SU-DHL-6 (cell line): ENCODE measurements around the gene TEX55.
"Not testable (repeated sequence)": the region's sequence is repeated elsewhere in the genome, so short reads cannot be mapped to it uniquely, and the experiment has no call there.

Experiments
- H2AFZ ChIP-seq: fragments of 200-600 bp; sonication (generic); 2 replicates; pipeline ENCODE4 v1.6.1; 2014; ENCODE audit warnings: low read depth, mild to moderate bottlenecking, moderate library complexity, mixed read lengths, antibody characterized with exemption, low read length; ENCODE audit not compliant: severe bottlenecking
- H3F3A ChIP-seq: fragments of 200-600 bp; shearing (Covaris generic); 2 replicates; pipeline ENCODE4 v1.6.0; 2016; ENCODE audit warnings: antibody characterized with exemption, mild to moderate bottlenecking; ENCODE audit not compliant: insufficient read depth
- H3K27ac ChIP-seq: fragments of 200-600 bp; sonication (generic); 2 replicates; pipeline ENCODE4 v1.5.1; 2016; ENCODE audit warnings: low read depth, mild to moderate bottlenecking, low read length, moderate library complexity, mixed read lengths
- H3K27me3 ChIP-seq: fragments of 200-600 bp; sonication (generic), shearing (Covaris generic); 2 replicates; pipeline ENCODE4 v1.6.0; 2014; ENCODE audit warnings: mild to moderate bottlenecking, low read length
- H3K36me3 ChIP-seq: fragments of 200-600 bp; sonication (generic); 2 replicates; pipeline ENCODE4 v1.6.1; 2014; ENCODE audit warnings: mild to moderate bottlenecking, low read length, mixed read lengths
- H3K4me2 ChIP-seq: fragments of 300-600, 200-600 bp; shearing (Covaris generic), sonication (generic); 2 replicates; pipeline ENCODE4 v1.6.0; 2014; ENCODE audit warnings: low read length, low read depth, mild to moderate bottlenecking; ENCODE audit not compliant: poor library complexity, severe bottlenecking
- H3K4me3 ChIP-seq: fragments of 200-600 bp; sonication (generic); 2 replicates; pipeline ENCODE4 v1.5.1; 2014; ENCODE audit warnings: antibody characterized with exemption, low read length, mild to moderate bottlenecking, mixed read lengths; ENCODE audit not compliant: insufficient read depth, poor library complexity, severe bottlenecking
- H3K79me2 ChIP-seq: fragments of 200-600 bp; sonication (generic); 2 replicates; pipeline ENCODE4 v1.6.1; 2014; ENCODE audit warnings: mild to moderate bottlenecking, low read length, moderate library complexity; ENCODE audit not compliant: insufficient read depth
- H3K9ac ChIP-seq: fragments of 200-600 bp; sonication (generic); 2 replicates; pipeline ENCODE4 v1.7.0; 2014; ENCODE audit warnings: mild to moderate bottlenecking, low read length
- H3K9me2 ChIP-seq: fragments of 200-600 bp; sonication (generic); replicated peaks from 2 replicates; pipeline ENCODE4 v1.6.1; 2014; ENCODE audit warnings: low read length; ENCODE audit not compliant: insufficient read depth
- H3K9me3 ChIP-seq: fragments of 200-600 bp; sonication (generic); 2 replicates; pipeline ENCODE4 v1.6.1; 2014; ENCODE audit warnings: low read length, mixed read lengths; ENCODE audit not compliant: insufficient read depth
- H4K20me1 ChIP-seq: fragments of 200-600 bp; sonication (generic); 2 replicates; pipeline ENCODE4 v1.6.1; 2014; ENCODE audit warnings: low read depth, mild to moderate bottlenecking, antibody characterized with exemption, low read length, moderate library complexity, mixed read lengths
- CTCF ChIP-seq: fragments of 200-600 bp; sonication (generic); IDR thresholded peaks from one replicate; pipeline ENCODE4 v1.5.1; 2017; ENCODE audit warnings: antibody characterized with exemption, mild to moderate bottlenecking, low read length, moderate library complexity; ENCODE audit not compliant: insufficient read depth, poor library complexity, severe bottlenecking
- EZH2phosphoT487 ChIP-seq: fragments of 200-600 bp; sonication (generic), shearing (Covaris generic); conservative IDR thresholded peaks from 2 replicates; pipeline ENCODE4 v1.6.1; 2018; ENCODE audit warnings: mild to moderate bottlenecking, antibody characterized with exemption, low read length, moderate library complexity, mixed read lengths

Gene TEX55

GRCh38 chr3:119099785-119100184, 46.2 kb upstream of the TEX55 start:
- no peak overlapping the region for H2AFZ ChIP-seq
- no peaks in the 10 kb centered on the region for H3K79me2 ChIP-seq
- no peaks in the 10 kb centered on the region for H3K36me3 ChIP-seq
- no peak overlapping the region for H3K27ac ChIP-seq
- no peak for TF ChIP-seq CTCF
- no peak for TF ChIP-seq EZH2phosphoT487
- no peaks in the 10 kb centered on the region for H4K20me1 ChIP-seq
- H3K9me2 ChIP-seq = no peaks in the 10 kb centered on the region
- H3K4me2 ChIP-seq = no peak overlapping the region
- no peak overlapping the region for H3K9ac ChIP-seq
- no peaks in the 10 kb centered on the region for H3F3A ChIP-seq
- no peak overlapping the region for H3K4me3 ChIP-seq
- no peaks in the 10 kb centered on the region for H3K9me3 ChIP-seq
- no peaks in the 10 kb centered on the region for H3K27me3 ChIP-seq

GRCh38 chr3:119104031-119104430, 41.9 kb upstream of the TEX55 start:
- no peak for TF ChIP-seq CTCF
- no peak for TF ChIP-seq EZH2phosphoT487
- Histone ChIP-seq H3K4me3 (no peak overlapping the region), H3F3A (no peaks in the 10 kb centered on the region), H3K36me3 (no peaks in the 10 kb centered on the region), H3K9ac (no peak overlapping the region), H3K27me3 (no peaks in the 10 kb centered on the region), H3K9me3 (no peaks in the 10 kb centered on the region), H2AFZ (no peak overlapping the region), H3K27ac (no peak overlapping the region), H4K20me1 (no peaks in the 10 kb centered on the region), H3K4me2 (no peak overlapping the region), H3K79me2 (no peaks in the 10 kb centered on the region), H3K9me2 (no peaks in the 10 kb centered on the region)

- not testable (repeated sequence) for H2AFZ ChIP-seq, H3K4me3 ChIP-seq
Observed at GRCh38 chr3:119118330-119118729, 27.6 kb upstream of the TEX55 start.

GRCh38 chr3:119120480-119120879, 25.5 kb upstream of the TEX55 start:
- Histone ChIP-seq H3K9me2 (no peaks in the 10 kb centered on the region), H3F3A (no peaks in the 10 kb centered on the region)
- TF ChIP-seq EZH2phosphoT487 = no peak
- TF ChIP-seq CTCF = no peak

More at GRCh38 chr3:119118330-119118729, 27.6 kb upstream of the TEX55 start:
- H4K20me1 ChIP-seq, H3K36me3 ChIP-seq, H3K79me2 ChIP-seq, H3K27me3 ChIP-seq, H3F3A ChIP-seq, H3K9me2 ChIP-seq, H3K4me2 ChIP-seq, H3K27ac ChIP-seq, H3K9ac ChIP-seq, H3K9me3 ChIP-seq: not testable (repeated sequence)

More at GRCh38 chr3:119120480-119120879, 25.5 kb upstream of the TEX55 start:
- H3K4me3 ChIP-seq = no peak overlapping the region
- no peaks in the 10 kb centered on the region for H3K79me2 ChIP-seq
- peaks cover 3% of the 10 kb centered on the region; the same call in 1 of the 2 replicates for H3K9me3 ChIP-seq
- H3K9ac ChIP-seq = no peak overlapping the region
- H3K27me3 ChIP-seq = no peaks in the 10 kb centered on the region
- H2AFZ ChIP-seq = no peak overlapping the region
- no peak overlapping the region for H3K27ac ChIP-seq
- H4K20me1 ChIP-seq = no peaks in the 10 kb centered on the region
- no peak overlapping the region for H3K4me2 ChIP-seq
- no peaks in the 10 kb centered on the region for H3K36me3 ChIP-seq
